ENCODE measurements around the gene HAAO.

- TF ChIP-seq CTCF (IDR thresholded peaks at IDR 0.05) (no peak), POLR2A (IDR thresholded peaks at IDR 0.05) (no peak)
Observed at GRCh38 chr2:42819160-42819559, 26.8 kb upstream of the HAAO start.

All from Peyer's patch (tissue), 4 donors.